Natural killer cell (primary cell): ENCODE data around the gene KRTAP4-16. TPM values are rescaled to one million over a fixed set of nuclear protein-coding genes. Genes with fewer than 3 reads are reported as not detected.
"Not testable (repeated sequence)": the region's sequence is repeated elsewhere in the genome, so short reads cannot be mapped to it uniquely, and the experiment has no call there.

Source experiments
- ATAC-seq, 3 donors: fragments of 150-1000 bp in 2 of 3; fragments of 200-7000 bp in 1 of 3; cut with Tn5 transposase; 1 replicate in 1 of 3; 2 replicates in 2 of 3; pipeline ENCODE4 v1.10.0; 2021; ENCODE audit warnings: mild to moderate bottlenecking in 2 of 3, moderate library complexity in 2 of 3
- DNase-seq, 2 donors: peaks; one replicate each; pipeline versions ENCODE4 v3.0.0 to v3.0.0-alpha.2; 2013 to 2021; ENCODE audit warnings: mixed read lengths in 1 of 2
- H3K27ac ChIP-seq: one replicate; pipeline ENCODE4 v1.5.1; 2013; ENCODE audit warnings: mild to moderate bottlenecking, low read length
- H3K27me3 ChIP-seq: one replicate; pipeline ENCODE4 v1.6.1; 2013; ENCODE audit warnings: low read length; ENCODE audit not compliant: control insufficient read depth, insufficient read depth
- H3K36me3 ChIP-seq: one replicate; pipeline ENCODE4 v1.6.1; 2013; ENCODE audit warnings: low read length; ENCODE audit not compliant: control insufficient read depth, insufficient read depth
- H3K4me1 ChIP-seq: one replicate; pipeline ENCODE4 v1.6.1; 2013; ENCODE audit warnings: low read length; ENCODE audit not compliant: control insufficient read depth, insufficient read depth
- H3K4me3 ChIP-seq: one replicate; pipeline ENCODE4 v1.5.1; 2013; ENCODE audit warnings: low read length
- H3K9me3 ChIP-seq: one replicate; pipeline ENCODE4 v1.6.1; 2013; ENCODE audit warnings: low read length; ENCODE audit not compliant: control insufficient read depth, insufficient read depth
- H3K27ac Mint-ChIP-seq, 2 donors: one replicate each; pipeline ENCODE4 v1.8.0; 2022; ENCODE audit warnings: mild to moderate bottlenecking in 2 of 2, mixed read lengths in 2 of 2, moderate library complexity in 1 of 2
- H3K27me3 Mint-ChIP-seq, 2 donors: one replicate each; pipeline ENCODE4 v1.8.0; 2022; ENCODE audit warnings: low read depth in 2 of 2, mixed read lengths in 2 of 2
- H3K36me3 Mint-ChIP-seq: one replicate; pipeline ENCODE4 v1.8.0; 2022; ENCODE audit warnings: mixed read lengths
- H3K4me1 Mint-ChIP-seq, 2 donors: one replicate each; pipeline ENCODE4 v1.8.0; 2022; ENCODE audit warnings: mixed read lengths in 2 of 2
- H3K4me3 Mint-ChIP-seq: one replicate; pipeline ENCODE4 v1.8.0; 2022; ENCODE audit warnings: mild to moderate bottlenecking, moderate library complexity, mixed read lengths
- H3K9me3 Mint-ChIP-seq, 2 donors: one replicate each; pipeline ENCODE4 v1.8.0; 2022; ENCODE audit warnings: mixed read lengths in 2 of 2
- WGBS: methylation state at CpG from one replicate; pipeline ENCODE4 v1.1.7; 2013; ENCODE audit warnings: missing lambda C conversion rate; ENCODE audit not compliant: insufficient coverage; 5-methylcytosine and 5-hydroxymethylcytosine counted together
- intact Hi-C: fragments of 100-400 bp; cut with micrococcal nuclease; formaldehyde crosslinking; loops from one replicate; pipeline ENCODE4 v1.14.2; 2022
- total RNA-seq, 4 donors: library from RNA; stranded (reverse); fragments of 120-200 nt in 1 of 4; gene quantifications; one replicate each; pipeline versions ENCODE4 v1.2.3 to v1.2.4, GENCODE V29; 2013 to 2022
- TF ChIP-seq, protein P1 (sequence below): fragments of 200-600 bp; IDR thresholded peaks from one replicate; pipeline ENCODE4 v1.8.0; 2022; ENCODE audit warnings: antibody characterized with exemption

Gene KRTAP4-16
- total RNA-seq, result not detected
- not detected for total RNA-seq (2013)

GRCh38 chr17:41101586-41102259, at the start of gene KRTAP4-16:
Gene KRTAP4-16 (minus strand): TSS chr17:41102209. CDS start chr17:41102209, 0 bp downstream.
- ATAC-seq (no peak), DNase-seq (no peak)
- H3K36me3 Mint-ChIP-seq, result no peaks in the 10 kb centered on the region
- TF ChIP-seq, protein P1, sequence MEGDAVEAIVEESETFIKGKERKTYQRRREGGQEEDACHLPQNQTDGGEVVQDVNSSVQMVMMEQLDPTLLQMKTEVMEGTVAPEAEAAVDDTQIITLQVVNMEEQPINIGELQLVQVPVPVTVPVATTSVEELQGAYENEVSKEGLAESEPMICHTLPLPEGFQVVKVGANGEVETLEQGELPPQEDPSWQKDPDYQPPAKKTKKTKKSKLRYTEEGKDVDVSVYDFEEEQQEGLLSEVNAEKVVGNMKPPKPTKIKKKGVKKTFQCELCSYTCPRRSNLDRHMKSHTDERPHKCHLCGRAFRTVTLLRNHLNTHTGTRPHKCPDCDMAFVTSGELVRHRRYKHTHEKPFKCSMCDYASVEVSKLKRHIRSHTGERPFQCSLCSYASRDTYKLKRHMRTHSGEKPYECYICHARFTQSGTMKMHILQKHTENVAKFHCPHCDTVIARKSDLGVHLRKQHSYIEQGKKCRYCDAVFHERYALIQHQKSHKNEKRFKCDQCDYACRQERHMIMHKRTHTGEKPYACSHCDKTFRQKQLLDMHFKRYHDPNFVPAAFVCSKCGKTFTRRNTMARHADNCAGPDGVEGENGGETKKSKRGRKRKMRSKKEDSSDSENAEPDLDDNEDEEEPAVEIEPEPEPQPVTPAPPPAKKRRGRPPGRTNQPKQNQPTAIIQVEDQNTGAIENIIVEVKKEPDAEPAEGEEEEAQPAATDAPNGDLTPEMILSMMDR, result no peak
- H3K27ac Mint-ChIP-seq, result no peak within 1 kb of the TSS
- peaks cover 19 to 51% of the 10 kb centered on the region in 2 donors for H3K27me3 Mint-ChIP-seq
- no peaks in the 10 kb centered on the region for H3K4me1 Mint-ChIP-seq
- Histone ChIP-seq H3K4me3 (no peak within 1 kb of the TSS), H3K36me3 (no peaks in the 10 kb centered on the region), H3K27ac (no peak within 1 kb of the TSS), H3K4me1 (no peaks in the 10 kb centered on the region), H3K27me3 (no peaks in the 10 kb centered on the region), H3K9me3 (no peaks in the 10 kb centered on the region)
- intact Hi-C loops, result no loop called here
- no peaks in the 10 kb centered on the region for H3K9me3 Mint-ChIP-seq
- WGBS, result 69% methylated on average over 10 of the region's 10 CpGs
- H3K4me3 Mint-ChIP-seq, result no peak within 1 kb of the TSS

GRCh38 chr17:41151525-41151924, 49.5 kb upstream of the KRTAP4-16 start:
- intact Hi-C loops, result no loop called here
- no peak for DNase-seq
- Mint-ChIP-seq H3K27me3 (peaks cover 26 to 37% of the 10 kb centered on the region in 2 donors), H3K27ac (no peak overlapping the region), H3K4me3 (no peak overlapping the region), H3K36me3 (no peaks in the 10 kb centered on the region), H3K4me1 (no peaks in the 10 kb centered on the region), H3K9me3 (no peaks in the 10 kb centered on the region)
- no peaks in the 10 kb centered on the region for H3K9me3 ChIP-seq
- WGBS, result 60% methylated on average over 1 of the region's 2 CpGs
- no peak for ATAC-seq
- H3K4me3 ChIP-seq, result no peak overlapping the region
- H3K27me3 ChIP-seq, result peaks cover 5% of the 10 kb centered on the region
- TF ChIP-seq, protein P1, result no peak
- no peaks in the 10 kb centered on the region for H3K4me1 ChIP-seq
- no peak overlapping the region for H3K27ac ChIP-seq
- H3K36me3 ChIP-seq, result no peaks in the 10 kb centered on the region

DNA sequence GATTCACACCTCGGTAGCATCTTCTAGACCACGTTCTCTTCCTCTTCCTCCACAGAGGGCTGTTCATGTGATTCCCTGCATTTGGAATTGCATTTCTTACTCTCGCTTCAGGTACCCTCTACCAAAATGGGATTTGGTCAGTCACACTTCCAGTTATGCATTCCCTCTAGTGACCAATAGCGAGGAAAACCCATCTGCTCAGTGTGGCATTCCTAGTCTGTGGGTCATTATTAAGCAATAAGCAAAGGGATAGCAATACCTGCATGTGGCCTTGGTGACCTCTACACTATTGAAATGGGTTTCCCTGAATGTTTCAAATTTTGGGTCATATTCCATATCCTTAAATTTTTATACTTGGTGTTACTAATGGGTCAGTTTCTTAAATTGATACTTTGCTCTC, 48.0 kb upstream of the KRTAP4-16 start:
- Histone ChIP-seq H3K36me3 (no peaks in the 10 kb centered on the region), H3K9me3 (no peaks in the 10 kb centered on the region), H3K4me1 (no peaks in the 10 kb centered on the region), H3K27me3 (no peaks in the 10 kb centered on the region), H3K4me3 (no peak overlapping the region), H3K27ac (no peak overlapping the region)
- TF ChIP-seq, protein P1, result no peak
- Mint-ChIP-seq H3K27ac (no peak overlapping the region), H3K4me3 (no peak overlapping the region), H3K27me3 (peaks cover 21 to 26% of the 10 kb centered on the region in 2 donors), H3K4me1 (no peaks in the 10 kb centered on the region), H3K36me3 (no peaks in the 10 kb centered on the region), H3K9me3 (no peaks in the 10 kb centered on the region)
- 90% methylated on average over 4 of the region's 4 CpGs for WGBS
- intact Hi-C loops, result no loop called here
- ATAC-seq (no peak), DNase-seq (no peak)

- H3K27me3 ChIP-seq, result no peaks in the 10 kb centered on the region
- WGBS, result 69% methylated on average over 2 of the region's 2 CpGs
- no peaks in the 10 kb centered on the region for H3K9me3 Mint-ChIP-seq
- no peak within 1 kb of the TSS for H3K27ac Mint-ChIP-seq
- DNase-seq (no peak), ATAC-seq (no peak)
- no peak within 1 kb of the TSS for H3K27ac ChIP-seq
- H3K4me1 Mint-ChIP-seq, result no peaks in the 10 kb centered on the region
- H3K36me3 Mint-ChIP-seq, result no peaks in the 10 kb centered on the region
- H3K4me3 ChIP-seq, result no peak within 1 kb of the TSS
- H3K4me1 ChIP-seq, result no peaks in the 10 kb centered on the region
- peaks cover 20 to 27% of the 10 kb centered on the region in 2 donors for H3K27me3 Mint-ChIP-seq
- no peaks in the 10 kb centered on the region for H3K9me3 ChIP-seq
- H3K36me3 ChIP-seq, result no peaks in the 10 kb centered on the region
- TF ChIP-seq, protein P1, result no peak
- H3K4me3 Mint-ChIP-seq, result no peak within 1 kb of the TSS
- intact Hi-C loops, result no loop called here
Measured at GRCh38 chr17:41149652-41149985, 47.6 kb upstream of the KRTAP4-16 start, which contains the start of gene KRTAP4-5. Gene KRTAP4-5 (minus strand): TSS chr17:41149825. CDS start chr17:41149767, 58 bp downstream.

- H3K4me1 Mint-ChIP-seq, H3K9me3 Mint-ChIP-seq, H3K4me1 ChIP-seq, intact Hi-C loops, H3K4me3 ChIP-seq, H3K27ac ChIP-seq, H3K9me3 ChIP-seq, H3K36me3 ChIP-seq, H3K4me3 Mint-ChIP-seq, H3K27me3 ChIP-seq, H3K36me3 Mint-ChIP-seq, DNase-seq, ATAC-seq, H3K27ac Mint-ChIP-seq: not testable (repeated sequence)
- H3K27me3 Mint-ChIP-seq, result peaks cover 17 to 27% of the 10 kb centered on the region in 2 donors
- WGBS, result 85% methylated on average over 10 of the region's 10 CpGs
Measured at GRCh38 chr17:41148971-41149651, 47.1 kb upstream of the KRTAP4-16 start.
